OCI-LY7 (cell line): Measurements from ENCODE around the gene TMEM164.

Experiments
- CTCF ChIP-seq: fragments of 200-600 bp; sonication (generic); conservative IDR thresholded peaks from 2 replicates; pipeline ENCODE4 v1.5.1; 2014; ENCODE audit warnings: mild to moderate bottlenecking, antibody characterized with exemption, low read length, moderate library complexity, mixed read lengths
- EZH2phosphoT487 ChIP-seq: fragments of 200-600 bp; sonication (generic); IDR thresholded peaks from 2 replicates; pipeline ENCODE4 v1.6.1; 2018; ENCODE audit warnings: low read depth, borderline replicate concordance, mild to moderate bottlenecking, mixed run types, antibody characterized with exemption, low read length, moderate library complexity, mixed read lengths

GRCh38 chrX:109997786-109998452, 5.0 kb upstream of the TMEM164 start:
- no peak for TF ChIP-seq CTCF
- TF ChIP-seq EZH2phosphoT487, result no peak
